GM18873 (cell line): ENCODE data around the gene DHRS1.
"Not testable (repeated sequence)": the region's sequence is repeated elsewhere in the genome, so short reads cannot be mapped to it uniquely, and the experiment has no call there.

ENCODE experiments used
- ATAC-seq: cut with Tn5 transposase; IDR thresholded peaks from one replicate; pipeline ENCODE4 v1.9.1; 2021; ENCODE audit warnings: mild to moderate bottlenecking, moderate library complexity, moderate number of reproducible peaks; ENCODE audit not compliant: unreplicated experiment, low FRiP score

The DHRS1 gene

GRCh38 chr14:24254630-24255392, 44.8 kb downstream of the DHRS1 start:
- no peak for ATAC-seq

- ATAC-seq: no peak
Observed at GRCh38 chr14:24253936-24254335, 45.6 kb downstream of the DHRS1 start.

GRCh38 chr14:24252289-24253124, 47.1 kb downstream of the DHRS1 start:
- ATAC-seq: no peak

GRCh38 chr14:24251880-24252288, 47.7 kb downstream of the DHRS1 start:
- ATAC-seq: no peak

- no peak for ATAC-seq
Observed at GRCh38 chr14:24250354-24250753, 49.2 kb downstream of the DHRS1 start.

GRCh38 chr14:24249230-24250021, 50.2 kb downstream of the DHRS1 start:
- no peak for ATAC-seq

- no peak for ATAC-seq
Observed at GRCh38 chr14:24247422-24247821, 52.2 kb downstream of the DHRS1 start.

- ATAC-seq: no peak
Observed at GRCh38 chr14:24246765-24247212, 52.8 kb downstream of the DHRS1 start.

- not testable (repeated sequence) for ATAC-seq
Observed at GRCh38 chr14:24245350-24245749, 54.2 kb downstream of the DHRS1 start.

- ATAC-seq: no peak
Observed at GRCh38 chr14:24243336-24243836, 56.2 kb downstream of the DHRS1 start.

- peak; percentile 52 for ATAC-seq
Observed at GRCh38 chr14:24241829-24242443, 57.6 kb downstream of the DHRS1 start.
